Measurements from ENCODE around the gene CACNA1H. TPM values are rescaled to one million over a fixed set of nuclear protein-coding genes. Genes with fewer than 3 reads are reported as not detected.
A peak's percentile ranks its signal among the peaks of the same experiment; 100 is the strongest.

Gene CACNA1H
- total RNA-seq, 5 donors from 2014 or later (not counting 1 experiment from before 2014, with no cell fraction given) = 3.4 to 8.2 (median 4.8) TPM

GRCh38 chr16:1159973-1160772, 7.3 kb downstream of the CACNA1H start:
- DNase-seq (no peak), ATAC-seq (replicated peaks in 1 of 4) (no peak)
- CTCF ChIA-PET = no interaction called here
- Histone ChIP-seq H3K4me3 (ENCODE audit: control insufficient read depth in 1 of 2, extremely low read depth in 1 of 2, low read length in 1 of 2) (no peak overlapping the region), H3K27me3 (replicated peaks in 1 of 2; ENCODE audit: control insufficient read depth in 2 of 2, extremely low read depth in 1 of 2, insufficient read depth in 2 of 2, low read length in 1 of 2) (peaks cover 0 to 70% of the 10 kb centered on the region in 2 experiments), H3K36me3 (ENCODE audit: control insufficient read depth in 2 of 2, extremely low read depth in 1 of 2, insufficient read depth in 1 of 2, low read length in 1 of 2) (no peaks in the 10 kb centered on the region), H3K27ac (ENCODE audit: low read length) (no peak overlapping the region), H3K4me1 (ENCODE audit: control insufficient read depth in 1 of 2, extremely low read depth in 1 of 2, insufficient read depth in 2 of 2, low read length in 2 of 2) (no peaks in the 10 kb centered on the region), H3K9me3 (no peaks in the 10 kb centered on the region)
- no peaks in the 10 kb centered on the region for H3K4me1 Mint-ChIP-seq
- peaks cover 0 to 33% of the 10 kb centered on the region in 2 donors for H3K27me3 Mint-ChIP-seq
- H3K27ac Mint-ChIP-seq = no peak overlapping the region
- H3K4me3 Mint-ChIP-seq = no peak overlapping the region
- no peaks in the 10 kb centered on the region for H3K36me3 Mint-ChIP-seq
- POLR2A ChIA-PET = no interaction called here
- no peaks in the 10 kb centered on the region for H3K9me3 Mint-ChIP-seq
- WGBS (ENCODE audit: insufficient coverage) = 75% methylated on average over 55 of the region's 56 CpGs

DNA sequence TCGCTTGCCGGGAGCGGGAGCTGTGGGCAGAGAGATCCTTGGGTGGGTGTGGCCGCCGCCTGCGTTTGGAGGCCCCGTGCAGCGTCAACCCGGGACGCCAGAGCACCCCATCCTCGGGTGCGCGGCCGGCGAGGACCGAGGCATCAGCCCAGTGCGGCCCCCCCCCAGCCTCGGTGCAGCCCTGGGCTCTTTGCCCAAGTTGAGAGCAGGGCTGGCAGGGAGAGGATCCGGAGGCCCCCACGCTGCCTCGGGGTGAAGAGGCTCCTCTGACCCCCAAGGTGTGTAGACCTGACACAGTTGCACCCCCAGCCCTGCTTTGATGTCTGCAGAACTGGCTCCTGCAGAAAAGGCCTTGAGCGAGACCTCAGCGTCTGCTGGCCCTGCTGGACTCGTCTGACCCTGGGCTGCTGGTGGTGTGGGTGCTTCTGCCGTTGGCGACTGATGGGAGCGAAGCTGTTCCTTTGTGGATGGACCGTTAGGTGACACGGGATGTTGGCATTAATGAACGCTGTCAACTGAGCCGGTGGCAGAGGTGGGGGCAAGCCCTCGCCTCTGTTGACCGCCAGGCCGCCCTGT, 8.0 kb downstream of the CACNA1H start:
- no peak overlapping the region for H3K4me3 Mint-ChIP-seq
- 80% methylated on average over 22 of the region's 34 CpGs for WGBS (ENCODE audit: insufficient coverage)
- no peak overlapping the region for H3K4me3 ChIP-seq (ENCODE audit: control insufficient read depth in 1 of 2, extremely low read depth in 1 of 2, low read length in 1 of 2)
- CTCF ChIA-PET = no interaction called here
- POLR2A ChIA-PET = no interaction called here
- H3K36me3 ChIP-seq (ENCODE audit: control insufficient read depth in 2 of 2, extremely low read depth in 1 of 2, insufficient read depth in 1 of 2, low read length in 1 of 2) = no peaks in the 10 kb centered on the region
- no peaks in the 10 kb centered on the region for H3K4me1 ChIP-seq (ENCODE audit: control insufficient read depth in 1 of 2, extremely low read depth in 1 of 2, insufficient read depth in 2 of 2, low read length in 2 of 2)
- H3K27me3 ChIP-seq (replicated peaks in 1 of 2; ENCODE audit: control insufficient read depth in 2 of 2, extremely low read depth in 1 of 2, insufficient read depth in 2 of 2, low read length in 1 of 2) = peaks cover 0 to 63% of the 10 kb centered on the region in 2 experiments
- no peak for ATAC-seq (replicated peaks in 1 of 4)
- peaks cover 0 to 26% of the 10 kb centered on the region in 2 donors for H3K27me3 Mint-ChIP-seq
- H3K4me1 Mint-ChIP-seq = no peaks in the 10 kb centered on the region
- no peaks in the 10 kb centered on the region for H3K9me3 ChIP-seq
- H3K9me3 Mint-ChIP-seq = no peaks in the 10 kb centered on the region
- no peaks in the 10 kb centered on the region for H3K36me3 Mint-ChIP-seq
- no peak overlapping the region for H3K27ac ChIP-seq (ENCODE audit: low read length)
- DNase-seq = no peak
- H3K27ac Mint-ChIP-seq = no peak overlapping the region

GRCh38 chr16:1162701-1163566, 10.0 kb downstream of the CACNA1H start:
- DNase-seq = no peak
- Histone ChIP-seq H3K4me3 (ENCODE audit: control insufficient read depth in 1 of 2, extremely low read depth in 1 of 2, low read length in 1 of 2) (no peak overlapping the region), H3K36me3 (ENCODE audit: control insufficient read depth in 2 of 2, extremely low read depth in 1 of 2, insufficient read depth in 1 of 2, low read length in 1 of 2) (no peaks in the 10 kb centered on the region), H3K4me1 (ENCODE audit: control insufficient read depth in 1 of 2, extremely low read depth in 1 of 2, insufficient read depth in 2 of 2, low read length in 2 of 2) (no peaks in the 10 kb centered on the region), H3K27ac (ENCODE audit: low read length) (no peak overlapping the region), H3K9me3 (no peaks in the 10 kb centered on the region), H3K27me3 (replicated peaks in 1 of 2; ENCODE audit: control insufficient read depth in 2 of 2, extremely low read depth in 1 of 2, insufficient read depth in 2 of 2, low read length in 1 of 2) (peaks cover 0 to 43% of the 10 kb centered on the region in 2 experiments)
- ChIA-PET CTCF (no interaction called here), POLR2A (no interaction called here)
- H3K9me3 Mint-ChIP-seq = no peaks in the 10 kb centered on the region
- H3K4me3 Mint-ChIP-seq = no peak overlapping the region
- H3K4me1 Mint-ChIP-seq = no peaks in the 10 kb centered on the region
- no peaks in the 10 kb centered on the region for H3K36me3 Mint-ChIP-seq
- WGBS (ENCODE audit: insufficient coverage) = 78% methylated on average over 36 of the region's 38 CpGs
- ATAC-seq (replicated peaks in 1 of 4) = peak in 1 of 4 experiments; percentile 24
- H3K27ac Mint-ChIP-seq = no peak overlapping the region
- peaks cover 0 to 17% of the 10 kb centered on the region in 2 donors for H3K27me3 Mint-ChIP-seq

GRCh38 chr16:1163567-1164055, 10.7 kb downstream of the CACNA1H start:
- 69% methylated on average over 18 of the region's 19 CpGs for WGBS (ENCODE audit: insufficient coverage)
- POLR2A ChIA-PET = no interaction called here
- Histone ChIP-seq H3K9me3 (no peaks in the 10 kb centered on the region), H3K27me3 (replicated peaks in 1 of 2; ENCODE audit: control insufficient read depth in 2 of 2, extremely low read depth in 1 of 2, insufficient read depth in 2 of 2, low read length in 1 of 2) (peaks cover 0 to 43% of the 10 kb centered on the region in 2 experiments), H3K27ac (ENCODE audit: low read length) (no peak overlapping the region), H3K36me3 (ENCODE audit: control insufficient read depth in 2 of 2, extremely low read depth in 1 of 2, insufficient read depth in 1 of 2, low read length in 1 of 2) (no peaks in the 10 kb centered on the region), H3K4me1 (ENCODE audit: control insufficient read depth in 1 of 2, extremely low read depth in 1 of 2, insufficient read depth in 2 of 2, low read length in 2 of 2) (no peaks in the 10 kb centered on the region), H3K4me3 (ENCODE audit: control insufficient read depth in 1 of 2, extremely low read depth in 1 of 2, low read length in 1 of 2) (no peak overlapping the region)
- peaks cover 0 to 17% of the 10 kb centered on the region in 2 donors for H3K27me3 Mint-ChIP-seq
- CTCF ChIA-PET = no interaction called here
- no peak overlapping the region for H3K4me3 Mint-ChIP-seq
- ATAC-seq (replicated peaks in 1 of 4) = no peak
- H3K4me1 Mint-ChIP-seq = no peaks in the 10 kb centered on the region
- no peak overlapping the region for H3K27ac Mint-ChIP-seq
- no peaks in the 10 kb centered on the region for H3K9me3 Mint-ChIP-seq
- H3K36me3 Mint-ChIP-seq = no peaks in the 10 kb centered on the region
- no peak for DNase-seq

GRCh38 chr16:1164382-1164781, 11.5 kb downstream of the CACNA1H start:
- H3K27ac Mint-ChIP-seq = no peak overlapping the region
- CTCF ChIA-PET = no interaction called here
- no peaks in the 10 kb centered on the region for H3K4me1 Mint-ChIP-seq
- DNase-seq (no peak), ATAC-seq (replicated peaks in 1 of 4) (no peak)
- H3K36me3 Mint-ChIP-seq = no peaks in the 10 kb centered on the region
- Histone ChIP-seq H3K4me3 (ENCODE audit: control insufficient read depth in 1 of 2, extremely low read depth in 1 of 2, low read length in 1 of 2) (no peak overlapping the region), H3K36me3 (ENCODE audit: control insufficient read depth in 2 of 2, extremely low read depth in 1 of 2, insufficient read depth in 1 of 2, low read length in 1 of 2) (no peaks in the 10 kb centered on the region), H3K9me3 (no peaks in the 10 kb centered on the region), H3K4me1 (ENCODE audit: control insufficient read depth in 1 of 2, extremely low read depth in 1 of 2, insufficient read depth in 2 of 2, low read length in 2 of 2) (no peaks in the 10 kb centered on the region), H3K27ac (ENCODE audit: low read length) (no peak overlapping the region), H3K27me3 (replicated peaks in 1 of 2; ENCODE audit: control insufficient read depth in 2 of 2, extremely low read depth in 1 of 2, insufficient read depth in 2 of 2, low read length in 1 of 2) (peaks cover 0 to 40% of the 10 kb centered on the region in 2 experiments)
- no peaks in the 10 kb centered on the region for H3K9me3 Mint-ChIP-seq
- H3K27me3 Mint-ChIP-seq = peaks cover 0 to 17% of the 10 kb centered on the region in 2 donors
- 80% methylated on average over 14 of the region's 14 CpGs for WGBS (ENCODE audit: insufficient coverage)
- H3K4me3 Mint-ChIP-seq = no peak overlapping the region
- POLR2A ChIA-PET = no interaction called here

DNA sequence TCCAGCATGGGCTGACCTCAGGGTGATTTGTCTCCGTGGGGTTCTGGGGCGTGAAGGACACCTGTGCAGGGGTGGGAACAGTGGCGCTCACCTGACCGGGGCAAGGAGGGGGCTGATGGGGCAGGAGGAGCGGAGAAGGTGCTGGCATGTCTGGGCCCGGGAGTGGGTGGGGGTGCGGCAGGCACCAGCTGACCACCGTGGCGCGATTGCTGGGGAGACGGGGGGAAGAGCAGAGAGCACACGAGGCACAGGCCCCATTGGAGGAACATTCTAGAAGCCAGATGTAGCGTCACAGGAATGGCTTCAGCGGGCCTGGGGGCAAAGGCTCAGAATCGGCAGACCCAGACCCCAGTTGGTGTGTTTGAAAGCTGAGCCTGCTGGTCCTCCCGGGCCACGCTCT, 12.1 kb downstream of the CACNA1H start:
- Histone ChIP-seq H3K9me3 (no peaks in the 10 kb centered on the region), H3K27ac (ENCODE audit: low read length) (no peak overlapping the region), H3K27me3 (replicated peaks in 1 of 2; ENCODE audit: control insufficient read depth in 2 of 2, extremely low read depth in 1 of 2, insufficient read depth in 2 of 2, low read length in 1 of 2) (peaks cover 0 to 40% of the 10 kb centered on the region in 2 experiments), H3K36me3 (ENCODE audit: control insufficient read depth in 2 of 2, extremely low read depth in 1 of 2, insufficient read depth in 1 of 2, low read length in 1 of 2) (no peaks in the 10 kb centered on the region), H3K4me1 (ENCODE audit: control insufficient read depth in 1 of 2, extremely low read depth in 1 of 2, insufficient read depth in 2 of 2, low read length in 2 of 2) (no peaks in the 10 kb centered on the region), H3K4me3 (ENCODE audit: control insufficient read depth in 1 of 2, extremely low read depth in 1 of 2, low read length in 1 of 2) (no peak overlapping the region)
- DNase-seq (no peak), ATAC-seq (replicated peaks in 1 of 4) (no peak)
- WGBS (ENCODE audit: insufficient coverage) = 84% methylated on average over 15 of the region's 17 CpGs
- H3K9me3 Mint-ChIP-seq = no peaks in the 10 kb centered on the region
- peaks cover 0 to 12% of the 10 kb centered on the region in 2 donors for H3K27me3 Mint-ChIP-seq
- ChIA-PET POLR2A (no interaction called here), CTCF (no interaction called here)
- H3K27ac Mint-ChIP-seq = no peak overlapping the region
- H3K36me3 Mint-ChIP-seq = no peaks in the 10 kb centered on the region
- no peak overlapping the region for H3K4me3 Mint-ChIP-seq
- no peaks in the 10 kb centered on the region for H3K4me1 Mint-ChIP-seq
